ENCODE results near the gene PTPRD.

The PTPRD gene

GRCh38 chr9:8823131-8823895, 1789.5 kb downstream of the PTPRD start:
- Histone ChIP-seq H3K4me3 (ENCODE audit: low read length) (no peak overlapping the region), H3K9me3 (ENCODE audit: control insufficient read depth, low read depth, low read length) (no peaks in the 10 kb centered on the region), H3K9ac (ENCODE audit: low read length) (no peak overlapping the region), H3K36me3 (ENCODE audit: control insufficient read depth, low read depth, low read length) (no peaks in the 10 kb centered on the region), H3K4me1 (ENCODE audit: control insufficient read depth, low read depth, low read length) (peaks cover 22% of the 10 kb centered on the region), H3K27ac (ENCODE audit: low read length) (no peak overlapping the region), H3K27me3 (ENCODE audit: control insufficient read depth, insufficient read depth, low read length) (no peaks in the 10 kb centered on the region)

- no peaks in the 10 kb centered on the region for H3K9me3 ChIP-seq (ENCODE audit: control insufficient read depth, low read depth, low read length)
- no peaks in the 10 kb centered on the region for H3K27me3 ChIP-seq (ENCODE audit: control insufficient read depth, insufficient read depth, low read length)
- H3K9ac ChIP-seq (ENCODE audit: low read length) = no peak overlapping the region
- no peak overlapping the region for H3K27ac ChIP-seq (ENCODE audit: low read length)
- no peak overlapping the region for H3K4me3 ChIP-seq (ENCODE audit: low read length)
- no peaks in the 10 kb centered on the region for H3K36me3 ChIP-seq (ENCODE audit: control insufficient read depth, low read depth, low read length)
- H3K4me1 ChIP-seq (ENCODE audit: control insufficient read depth, low read depth, low read length) = peaks cover 22% of the 10 kb centered on the region
Measured at GRCh38 chr9:8822667-8823025, 1790.2 kb downstream of the PTPRD start.

DNA sequence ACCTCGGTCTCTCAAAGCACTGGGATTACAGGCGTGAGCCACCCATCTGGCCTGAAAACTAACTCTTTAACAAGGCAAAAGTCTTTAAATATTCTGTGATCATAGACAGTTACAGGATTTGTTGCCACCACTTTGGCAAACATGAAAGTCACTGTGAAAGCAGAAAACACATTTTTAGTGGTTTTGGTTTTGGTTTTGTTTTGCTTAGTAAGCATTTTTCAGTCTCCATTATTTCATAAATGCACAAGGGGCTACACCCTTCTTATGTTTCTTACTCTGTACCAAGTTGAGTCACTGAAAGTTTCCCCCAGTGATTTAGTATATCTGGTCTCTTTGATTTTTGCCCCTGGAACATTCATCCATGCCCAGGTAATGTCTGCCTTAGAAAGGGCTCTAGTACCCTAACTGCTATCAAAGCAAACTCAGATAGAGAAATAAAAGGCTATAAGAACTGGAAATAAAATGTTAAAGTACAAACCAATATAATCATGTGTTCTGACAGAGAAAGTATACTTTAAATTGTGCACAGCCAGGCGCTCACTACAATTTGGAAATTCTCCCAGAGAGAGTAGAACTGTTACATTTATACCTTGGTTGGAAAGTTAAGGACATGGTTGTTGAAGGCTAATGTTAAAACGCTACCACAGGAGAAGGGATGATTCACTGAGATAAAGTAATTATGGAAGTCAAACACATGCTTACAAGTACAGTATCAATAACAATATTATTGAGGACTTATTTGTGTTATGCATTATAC, 1790.7 kb downstream of the PTPRD start:
- no peak overlapping the region for H3K9ac ChIP-seq (ENCODE audit: low read length)
- H3K4me3 ChIP-seq (ENCODE audit: low read length) = no peak overlapping the region
- no peak overlapping the region for H3K27ac ChIP-seq (ENCODE audit: low read length)
- peaks cover 22% of the 10 kb centered on the region for H3K4me1 ChIP-seq (ENCODE audit: control insufficient read depth, low read depth, low read length)
- no peaks in the 10 kb centered on the region for H3K9me3 ChIP-seq (ENCODE audit: control insufficient read depth, low read depth, low read length)
- no peaks in the 10 kb centered on the region for H3K27me3 ChIP-seq (ENCODE audit: control insufficient read depth, insufficient read depth, low read length)
- H3K36me3 ChIP-seq (ENCODE audit: control insufficient read depth, low read depth, low read length) = no peaks in the 10 kb centered on the region

DNA sequence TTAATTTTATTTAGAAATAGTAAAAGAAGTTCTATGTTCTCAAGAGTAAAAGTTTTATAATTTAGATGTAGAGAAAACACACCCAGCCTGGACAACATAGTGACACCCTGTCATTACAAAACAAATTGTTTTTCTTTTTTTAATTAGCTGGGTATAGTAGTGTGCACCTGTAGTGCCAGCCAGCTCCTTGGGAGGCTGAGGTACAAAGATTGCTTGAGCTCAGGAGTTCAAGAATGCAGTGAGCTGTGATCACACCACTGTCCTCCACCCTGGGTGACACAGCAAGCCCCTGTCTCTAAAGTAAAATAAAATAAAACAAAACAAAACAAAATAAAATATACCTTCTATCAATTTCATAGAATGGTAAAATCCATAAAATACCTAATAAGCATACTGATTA, 1795.5 kb downstream of the PTPRD start:
- H3K9ac ChIP-seq (ENCODE audit: low read length) = no peak overlapping the region

DNA sequence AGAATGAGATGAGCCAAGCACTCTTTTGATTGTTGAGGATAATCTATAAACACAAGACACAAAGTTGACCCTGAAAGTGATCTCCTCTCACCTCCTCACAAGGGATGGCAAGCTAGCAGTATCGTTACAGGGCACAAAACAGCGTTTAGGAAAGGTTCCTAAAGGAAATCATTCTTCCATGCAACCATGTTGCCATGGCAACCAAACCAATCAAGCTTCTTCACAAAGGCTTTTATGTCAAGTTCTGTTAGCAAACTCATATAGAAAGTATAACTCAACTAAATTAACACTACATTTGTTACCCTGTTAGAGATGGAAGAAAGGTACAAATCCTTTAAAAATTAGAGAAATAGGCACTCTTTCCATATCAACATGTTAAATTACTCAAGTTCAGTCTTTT, 1796.4 kb downstream of the PTPRD start:
- H3K27ac ChIP-seq (ENCODE audit: low read length) = peak overlapping the region; percentile 79
- H3K36me3 ChIP-seq (ENCODE audit: control insufficient read depth, low read depth, low read length) = no peaks in the 10 kb centered on the region
- peaks cover 19% of the 10 kb centered on the region for H3K4me1 ChIP-seq (ENCODE audit: control insufficient read depth, low read depth, low read length)
- H3K4me3 ChIP-seq (ENCODE audit: low read length) = no peak overlapping the region
- no peaks in the 10 kb centered on the region for H3K9me3 ChIP-seq (ENCODE audit: control insufficient read depth, low read depth, low read length)
- peak overlapping the region; percentile 49 for H3K9ac ChIP-seq (ENCODE audit: low read length)
- no peaks in the 10 kb centered on the region for H3K27me3 ChIP-seq (ENCODE audit: control insufficient read depth, insufficient read depth, low read length)

More for the DNA sequence above, 1795.5 kb downstream of the PTPRD start:
- Histone ChIP-seq H3K27ac (ENCODE audit: low read length) (no peak overlapping the region), H3K9me3 (ENCODE audit: control insufficient read depth, low read depth, low read length) (no peaks in the 10 kb centered on the region), H3K4me3 (ENCODE audit: low read length) (no peak overlapping the region), H3K27me3 (ENCODE audit: control insufficient read depth, insufficient read depth, low read length) (no peaks in the 10 kb centered on the region), H3K4me1 (ENCODE audit: control insufficient read depth, low read depth, low read length) (peaks cover 19% of the 10 kb centered on the region), H3K36me3 (ENCODE audit: control insufficient read depth, low read depth, low read length) (no peaks in the 10 kb centered on the region)

GRCh38 chr9:8815931-8816330, 1796.9 kb downstream of the PTPRD start:
- no peaks in the 10 kb centered on the region for H3K9me3 ChIP-seq (ENCODE audit: control insufficient read depth, low read depth, low read length)
- H3K36me3 ChIP-seq (ENCODE audit: control insufficient read depth, low read depth, low read length) = no peaks in the 10 kb centered on the region
- peak overlapping the region; percentile 72 for H3K27ac ChIP-seq (ENCODE audit: low read length)
- H3K27me3 ChIP-seq (ENCODE audit: control insufficient read depth, insufficient read depth, low read length) = no peaks in the 10 kb centered on the region
- H3K9ac ChIP-seq (ENCODE audit: low read length) = peak overlapping the region; percentile 49
- H3K4me3 ChIP-seq (ENCODE audit: low read length) = no peak overlapping the region
- H3K4me1 ChIP-seq (ENCODE audit: control insufficient read depth, low read depth, low read length) = peaks cover 19% of the 10 kb centered on the region

GRCh38 chr9:8815219-8815618, 1797.6 kb downstream of the PTPRD start:
- Histone ChIP-seq H3K36me3 (ENCODE audit: control insufficient read depth, low read depth, low read length) (no peaks in the 10 kb centered on the region), H3K4me3 (ENCODE audit: low read length) (no peak overlapping the region), H3K9ac (ENCODE audit: low read length) (no peak overlapping the region), H3K9me3 (ENCODE audit: control insufficient read depth, low read depth, low read length) (no peaks in the 10 kb centered on the region), H3K27ac (ENCODE audit: low read length) (no peak overlapping the region), H3K27me3 (ENCODE audit: control insufficient read depth, insufficient read depth, low read length) (no peaks in the 10 kb centered on the region), H3K4me1 (ENCODE audit: control insufficient read depth, low read depth, low read length) (peaks cover 19% of the 10 kb centered on the region)

- H3K4me1 ChIP-seq (ENCODE audit: control insufficient read depth, low read depth, low read length) = peaks cover 19% of the 10 kb centered on the region
- no peaks in the 10 kb centered on the region for H3K9me3 ChIP-seq (ENCODE audit: control insufficient read depth, low read depth, low read length)
- no peak overlapping the region for H3K9ac ChIP-seq (ENCODE audit: low read length)
- H3K36me3 ChIP-seq (ENCODE audit: control insufficient read depth, low read depth, low read length) = no peaks in the 10 kb centered on the region
- H3K27me3 ChIP-seq (ENCODE audit: control insufficient read depth, insufficient read depth, low read length) = no peaks in the 10 kb centered on the region
- H3K27ac ChIP-seq (ENCODE audit: low read length) = no peak overlapping the region
- no peak overlapping the region for H3K4me3 ChIP-seq (ENCODE audit: low read length)
Measured at GRCh38 chr9:8812888-8813287, 1799.9 kb downstream of the PTPRD start.

DNA sequence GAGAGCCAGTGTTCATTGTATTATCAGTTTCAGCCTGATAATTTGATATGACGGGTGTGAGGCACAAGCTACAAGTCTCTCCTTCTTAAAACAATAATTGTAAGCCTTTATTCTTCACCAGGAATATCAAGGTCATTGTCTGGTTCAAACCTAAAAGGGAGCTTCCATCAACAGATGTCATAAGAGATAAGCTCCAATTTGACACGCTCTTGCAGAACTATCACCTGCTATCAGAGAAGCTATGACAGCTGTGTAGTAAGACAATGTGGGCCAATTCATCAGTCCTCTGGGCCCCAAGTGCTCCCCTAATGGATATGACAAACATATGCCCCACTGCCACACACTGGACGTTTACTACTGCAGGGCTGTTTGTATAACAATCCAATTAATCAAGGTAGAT, 1803.1 kb downstream of the PTPRD start:
- H3K9me3 ChIP-seq (ENCODE audit: control insufficient read depth, low read depth, low read length) = no peaks in the 10 kb centered on the region
- H3K4me3 ChIP-seq (ENCODE audit: low read length) = no peak overlapping the region
- H3K27ac ChIP-seq (ENCODE audit: low read length) = no peak overlapping the region
- no peaks in the 10 kb centered on the region for H3K27me3 ChIP-seq (ENCODE audit: control insufficient read depth, insufficient read depth, low read length)
- no peaks in the 10 kb centered on the region for H3K36me3 ChIP-seq (ENCODE audit: control insufficient read depth, low read depth, low read length)
- H3K4me1 ChIP-seq (ENCODE audit: control insufficient read depth, low read depth, low read length) = no peaks in the 10 kb centered on the region
- no peak overlapping the region for H3K9ac ChIP-seq (ENCODE audit: low read length)

DNA sequence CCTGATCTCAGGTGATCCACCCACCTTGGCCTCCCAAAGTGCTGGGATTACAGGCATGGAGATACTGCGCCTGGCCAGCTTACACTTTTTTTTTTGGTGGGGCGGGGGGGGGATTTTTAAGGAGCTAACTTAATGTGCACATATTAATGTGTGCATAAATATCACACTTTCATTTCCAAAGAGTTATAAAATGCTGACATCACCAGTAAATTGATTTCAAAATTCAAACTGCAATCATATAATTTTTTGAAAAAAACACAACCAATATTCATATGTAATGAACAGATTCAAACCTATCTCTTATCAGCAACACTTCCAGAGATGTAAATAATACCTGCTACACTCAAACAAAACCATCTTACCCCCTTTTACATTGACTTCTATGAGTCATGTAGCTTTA, 1806.7 kb downstream of the PTPRD start:
- no peak overlapping the region for H3K9ac ChIP-seq (ENCODE audit: low read length)
- H3K36me3 ChIP-seq (ENCODE audit: control insufficient read depth, low read depth, low read length) = no peaks in the 10 kb centered on the region
- H3K9me3 ChIP-seq (ENCODE audit: control insufficient read depth, low read depth, low read length) = no peaks in the 10 kb centered on the region
- H3K4me1 ChIP-seq (ENCODE audit: control insufficient read depth, low read depth, low read length) = no peaks in the 10 kb centered on the region
- no peaks in the 10 kb centered on the region for H3K27me3 ChIP-seq (ENCODE audit: control insufficient read depth, insufficient read depth, low read length)
- no peak overlapping the region for H3K4me3 ChIP-seq (ENCODE audit: low read length)
- H3K27ac ChIP-seq (ENCODE audit: low read length) = no peak overlapping the region

DNA sequence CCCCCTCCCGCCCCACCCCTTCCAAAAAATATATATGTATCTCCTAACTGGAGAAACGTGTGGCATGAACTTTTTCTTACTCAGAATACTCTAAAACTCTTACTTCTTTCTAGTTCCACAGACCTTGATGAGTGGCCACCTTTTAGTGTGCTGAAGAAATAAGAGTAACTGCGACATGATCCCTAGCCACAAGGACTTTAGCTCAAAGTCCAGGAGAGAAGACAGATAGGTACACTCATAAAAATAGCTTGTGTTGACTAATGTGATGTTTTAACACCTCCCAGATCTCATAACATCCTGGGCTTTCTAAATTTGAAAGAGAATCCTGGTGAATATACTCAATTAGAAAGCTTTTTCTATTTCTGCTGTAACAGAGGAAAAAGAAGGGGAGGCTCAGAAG, 1808.2 kb downstream of the PTPRD start:
- Histone ChIP-seq H3K9me3 (ENCODE audit: control insufficient read depth, low read depth, low read length) (no peaks in the 10 kb centered on the region), H3K4me1 (ENCODE audit: control insufficient read depth, low read depth, low read length) (peaks cover 3% of the 10 kb centered on the region), H3K27ac (ENCODE audit: low read length) (no peak overlapping the region), H3K4me3 (ENCODE audit: low read length) (no peak overlapping the region), H3K27me3 (ENCODE audit: control insufficient read depth, insufficient read depth, low read length) (no peaks in the 10 kb centered on the region), H3K9ac (ENCODE audit: low read length) (no peak overlapping the region), H3K36me3 (ENCODE audit: control insufficient read depth, low read depth, low read length) (no peaks in the 10 kb centered on the region)

- Histone ChIP-seq H3K9ac (ENCODE audit: low read length) (no peak overlapping the region), H3K27me3 (ENCODE audit: control insufficient read depth, insufficient read depth, low read length) (no peaks in the 10 kb centered on the region), H3K27ac (ENCODE audit: low read length) (no peak overlapping the region), H3K4me3 (ENCODE audit: low read length) (no peak overlapping the region), H3K4me1 (ENCODE audit: control insufficient read depth, low read depth, low read length) (peaks cover 19% of the 10 kb centered on the region), H3K36me3 (ENCODE audit: control insufficient read depth, low read depth, low read length) (no peaks in the 10 kb centered on the region), H3K9me3 (ENCODE audit: control insufficient read depth, low read depth, low read length) (no peaks in the 10 kb centered on the region)
Measured at GRCh38 chr9:8802242-8802641, 1810.6 kb downstream of the PTPRD start.
